Stimulated activated naive CD4-positive, alpha-beta T cell (primary cell): ENCODE measurements around the gene UBE2S.

ENCODE experiments used
- DNase-seq, 6 experiments: peaks; one replicate each; lab custom pipeline; 2025; lab: John Stamatoyannopoulos, UW

UBE2S gene

DNA sequence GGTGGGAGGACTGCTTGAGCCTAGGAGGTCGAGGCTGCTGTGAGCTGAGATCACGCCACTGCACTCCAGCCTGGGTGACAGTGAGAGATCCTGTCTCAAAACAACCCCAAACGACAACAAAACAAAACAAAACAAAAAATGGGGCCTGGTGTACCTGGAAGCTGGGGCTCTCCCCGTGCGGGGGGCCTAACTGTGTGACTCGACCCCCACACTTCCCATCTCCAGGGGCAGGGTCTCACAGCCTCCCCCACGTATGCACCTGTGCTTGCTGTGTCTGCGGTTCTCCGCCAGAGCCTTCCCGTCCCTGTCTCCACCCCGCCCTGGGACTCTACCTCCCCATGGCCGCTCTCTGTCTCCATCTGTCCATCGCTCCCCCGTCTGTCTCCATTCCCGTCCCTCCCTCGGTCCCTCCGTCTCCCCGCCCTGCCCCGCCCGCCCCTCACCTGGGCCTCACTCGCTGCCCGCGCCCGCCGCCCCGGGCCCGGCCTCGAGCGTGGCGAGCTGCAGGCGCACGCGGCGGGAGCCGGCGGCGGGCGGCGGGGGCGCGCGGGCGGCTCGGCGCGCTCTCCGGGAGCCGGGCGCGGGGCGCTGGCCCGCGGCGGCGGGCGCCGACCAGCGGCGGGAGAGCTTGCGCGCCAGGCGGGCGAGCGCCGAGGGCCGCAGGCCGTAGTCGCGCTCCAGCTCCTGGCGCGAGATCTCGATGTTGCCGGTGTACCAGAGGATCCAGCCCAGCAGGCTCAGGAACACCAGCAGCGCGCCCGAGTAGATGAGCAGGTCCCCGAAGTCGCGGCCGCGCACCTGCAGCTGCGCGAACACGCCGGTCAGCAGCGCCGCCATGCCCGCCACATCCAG is 24.1 kb downstream of the UBE2S start:
- peak in 4 of 6 experiments; percentile 33 to 63 (median 55) for DNase-seq

DNA sequence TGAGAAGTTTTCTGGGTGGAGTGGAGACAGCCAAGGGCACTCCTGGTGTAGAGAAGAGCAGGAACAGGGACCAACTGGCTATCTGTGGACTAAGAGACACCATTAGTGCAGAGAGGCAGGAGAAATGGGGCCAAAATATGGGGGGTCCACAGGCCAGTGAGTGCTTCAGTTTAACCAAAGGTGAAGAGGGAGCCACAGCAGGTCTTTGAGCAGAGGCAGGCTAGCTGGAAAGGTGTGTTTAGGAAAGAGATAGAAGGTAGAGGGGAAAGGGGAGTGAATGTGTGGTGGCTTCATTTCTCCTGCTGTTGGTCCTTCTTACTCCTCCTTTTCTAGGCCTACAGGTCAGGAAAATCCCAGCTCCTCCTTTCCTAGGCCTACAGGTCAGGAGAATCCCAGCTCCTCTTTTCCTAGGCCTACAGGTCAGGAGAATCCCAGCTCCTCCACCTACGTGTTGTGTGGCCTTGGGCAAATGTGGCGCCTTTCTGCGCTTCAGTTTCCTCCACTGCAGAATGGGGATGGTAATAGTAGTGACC is 25.0 kb downstream of the UBE2S start:
- no peak for DNase-seq

DNA sequence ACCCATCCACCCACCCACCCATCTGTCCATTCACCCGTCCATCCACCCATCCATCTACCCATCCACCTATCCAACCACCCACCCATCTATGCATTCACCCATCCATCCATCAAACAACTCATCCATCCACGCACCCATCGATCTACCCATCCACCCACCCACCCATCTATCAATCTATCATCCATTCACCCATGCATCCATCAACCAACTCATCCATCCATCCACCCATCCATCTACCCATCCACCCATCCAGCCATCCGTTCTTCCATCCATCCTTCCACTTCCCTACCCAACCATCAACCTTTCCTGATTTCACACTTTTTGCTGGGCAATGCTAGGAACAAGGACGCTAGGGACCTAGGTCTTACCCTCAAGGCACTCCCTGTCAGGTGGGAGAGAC is 25.6 kb downstream of the UBE2S start:
- no peak for DNase-seq

DNA sequence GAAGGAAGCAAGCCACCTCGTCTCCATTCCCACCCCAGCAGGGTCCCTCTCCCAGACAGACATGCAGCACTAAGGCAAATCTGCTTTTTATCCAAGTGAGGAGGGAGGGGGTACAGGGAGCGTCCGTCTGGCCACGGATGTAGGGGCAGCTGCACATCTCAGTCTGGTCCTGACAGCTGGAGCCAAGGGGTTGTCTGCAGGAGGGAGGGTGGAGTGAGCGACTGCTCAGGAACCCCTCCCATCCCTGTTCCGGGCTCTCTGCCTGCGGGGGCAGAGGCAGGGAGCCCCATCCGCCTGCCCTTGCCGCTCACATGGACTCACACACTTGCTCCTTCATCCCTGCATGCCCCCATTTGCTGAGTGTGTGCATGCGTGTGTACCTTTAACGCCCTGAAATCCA is 28.4 kb downstream of the UBE2S start:
- no peak for DNase-seq

DNA sequence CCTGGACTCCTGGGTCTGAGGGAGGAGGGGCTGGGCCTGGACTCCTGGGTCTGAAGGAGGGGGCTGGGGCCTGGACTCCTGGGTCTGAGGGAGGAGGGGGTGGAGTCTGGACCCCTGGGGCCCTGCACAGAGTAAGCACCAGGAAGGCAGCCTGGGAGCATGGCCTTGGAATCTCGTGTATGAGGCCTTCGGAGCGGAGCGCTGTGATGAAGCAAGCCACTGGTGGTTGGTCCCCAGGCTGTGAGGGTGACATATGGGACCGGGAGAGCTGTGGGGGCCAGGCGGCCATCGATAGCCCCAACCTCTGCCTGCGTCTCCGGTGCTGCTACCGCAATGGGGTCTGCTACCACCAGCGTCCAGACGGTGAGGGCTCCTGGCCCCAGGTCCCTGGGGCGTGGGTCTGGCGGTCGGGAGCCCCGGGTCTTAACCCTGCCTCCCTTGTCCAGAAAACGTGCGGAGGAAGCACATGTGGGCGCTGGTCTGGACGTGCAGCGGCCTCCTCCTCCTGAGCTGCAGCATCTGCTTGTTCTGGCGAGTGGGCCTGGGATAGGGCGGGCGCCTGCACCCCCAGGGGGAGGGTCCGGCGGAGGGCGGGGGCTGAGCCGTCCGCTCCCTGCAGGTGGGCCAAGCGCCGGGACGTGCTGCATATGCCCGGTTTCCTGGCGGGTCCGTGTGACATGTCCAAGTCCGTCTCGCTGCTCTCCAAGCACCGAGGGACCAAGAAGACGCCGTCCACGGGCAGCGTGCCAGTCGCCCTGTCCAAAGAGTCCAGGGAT is 30.0 kb downstream of the UBE2S start:
- no peak for DNase-seq

DNA sequence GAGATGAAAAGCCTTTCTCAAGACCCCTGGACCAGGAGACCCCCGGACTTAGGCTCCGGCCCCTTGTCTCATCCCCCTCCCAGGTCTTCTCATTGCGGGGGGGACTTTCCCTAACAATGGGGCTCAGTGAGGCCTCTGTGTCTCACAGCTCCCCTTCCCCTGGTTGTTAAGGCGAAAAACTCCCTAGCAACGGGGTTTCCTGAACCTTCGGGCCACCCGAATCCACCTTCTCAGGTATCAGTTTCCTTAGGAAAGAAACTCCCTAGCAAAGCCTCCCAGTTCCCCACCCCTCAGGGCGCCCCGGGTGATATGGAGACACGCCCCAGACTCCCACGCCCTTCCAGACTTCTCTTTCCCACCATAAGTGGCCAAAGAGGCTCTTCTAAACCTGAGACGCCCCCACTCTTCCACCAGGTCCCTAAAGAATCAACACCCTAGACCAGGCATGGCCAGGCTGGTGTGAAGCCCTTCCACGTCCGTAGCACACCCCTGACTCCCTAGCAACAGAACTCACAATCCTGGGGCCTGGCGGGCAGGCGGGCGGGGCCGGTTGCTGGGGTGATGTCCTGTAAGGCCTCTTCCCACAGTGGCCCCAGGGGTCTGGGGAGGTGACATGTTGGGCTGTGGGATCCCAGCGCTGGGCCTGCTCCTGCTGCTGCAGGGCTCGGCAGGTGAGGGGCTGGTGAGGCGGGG is 31.2 kb downstream of the UBE2S start, which contains the start of gene TMEM190:
TSS of gene TMEM190 (plus strand) at position 586 of the 693 bp plus-strand sequence. CDS start at position 614, 28 bp downstream.
- no peak for DNase-seq

DNA sequence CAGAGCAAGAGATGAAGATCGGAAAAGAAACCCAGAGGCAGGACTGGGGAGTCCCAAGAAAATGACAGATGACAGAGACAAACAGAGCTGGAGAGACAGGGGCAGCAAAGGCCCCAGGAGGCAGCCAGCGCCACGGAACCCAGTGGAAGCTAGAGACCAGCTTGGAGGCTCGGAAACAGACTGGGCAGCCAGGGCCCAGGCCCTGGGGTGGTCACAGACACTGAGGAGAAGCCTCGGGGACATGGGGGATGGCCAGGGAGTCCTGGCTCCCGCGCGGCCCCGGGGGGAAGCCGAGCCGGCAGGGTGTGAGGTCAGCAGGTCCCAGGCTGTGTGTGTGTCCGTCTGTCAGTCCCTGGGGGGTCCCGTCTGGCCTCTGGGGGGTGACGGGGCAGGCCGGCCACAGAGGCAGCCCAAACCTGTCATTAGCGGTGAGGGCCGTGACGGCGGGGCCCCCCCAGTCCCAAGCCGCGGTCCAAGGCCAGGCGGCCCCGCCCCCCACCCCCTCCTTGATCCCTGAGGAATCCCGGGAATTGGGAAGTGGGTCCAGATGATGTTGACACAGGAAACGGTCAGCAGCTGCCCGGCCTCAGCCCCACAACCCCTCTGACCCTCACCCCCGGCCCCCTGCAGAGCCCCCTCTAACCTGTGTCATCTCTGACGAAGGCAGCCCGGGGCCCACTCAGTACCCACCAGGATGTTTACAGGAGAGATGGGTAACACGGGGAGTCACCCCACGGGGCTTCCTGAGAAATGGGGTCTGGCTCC is 33.4 kb downstream of the UBE2S start:
- no peak for DNase-seq

DNA sequence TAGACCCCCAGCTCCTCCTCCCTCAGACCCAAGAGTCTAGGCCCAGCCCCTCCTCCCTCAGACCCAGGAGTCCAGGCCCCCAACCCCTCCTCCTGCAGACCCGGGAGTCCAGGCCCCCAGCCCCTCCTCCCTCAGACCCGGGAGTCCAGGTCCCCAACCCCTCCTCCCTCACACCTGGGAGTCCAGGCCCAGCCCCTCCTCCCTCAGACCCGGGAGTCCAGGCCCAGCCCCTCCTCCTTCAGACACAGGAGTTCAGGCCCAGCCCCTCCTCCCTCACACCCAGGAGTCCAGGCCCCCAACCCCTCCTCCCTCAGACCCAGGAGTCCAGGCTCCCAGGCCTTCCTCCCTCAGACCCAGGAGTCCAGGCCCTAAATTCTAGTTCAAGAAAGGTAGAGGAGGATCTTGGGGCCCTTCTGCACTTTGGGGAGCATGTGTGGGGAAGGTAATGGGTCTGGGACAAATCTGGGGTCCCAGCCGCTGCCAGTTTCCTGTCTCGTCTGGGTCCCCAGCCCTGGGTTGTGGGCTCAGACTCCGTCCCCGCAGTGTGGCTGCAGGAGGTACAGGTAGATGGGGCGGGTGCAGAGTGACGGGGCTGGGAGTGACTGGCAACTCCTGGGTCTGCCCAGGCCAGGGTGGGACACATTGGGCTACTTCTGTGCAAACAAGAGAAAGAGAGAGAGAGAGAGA is 34.1 kb downstream of the UBE2S start:
- no peak for DNase-seq

DNA sequence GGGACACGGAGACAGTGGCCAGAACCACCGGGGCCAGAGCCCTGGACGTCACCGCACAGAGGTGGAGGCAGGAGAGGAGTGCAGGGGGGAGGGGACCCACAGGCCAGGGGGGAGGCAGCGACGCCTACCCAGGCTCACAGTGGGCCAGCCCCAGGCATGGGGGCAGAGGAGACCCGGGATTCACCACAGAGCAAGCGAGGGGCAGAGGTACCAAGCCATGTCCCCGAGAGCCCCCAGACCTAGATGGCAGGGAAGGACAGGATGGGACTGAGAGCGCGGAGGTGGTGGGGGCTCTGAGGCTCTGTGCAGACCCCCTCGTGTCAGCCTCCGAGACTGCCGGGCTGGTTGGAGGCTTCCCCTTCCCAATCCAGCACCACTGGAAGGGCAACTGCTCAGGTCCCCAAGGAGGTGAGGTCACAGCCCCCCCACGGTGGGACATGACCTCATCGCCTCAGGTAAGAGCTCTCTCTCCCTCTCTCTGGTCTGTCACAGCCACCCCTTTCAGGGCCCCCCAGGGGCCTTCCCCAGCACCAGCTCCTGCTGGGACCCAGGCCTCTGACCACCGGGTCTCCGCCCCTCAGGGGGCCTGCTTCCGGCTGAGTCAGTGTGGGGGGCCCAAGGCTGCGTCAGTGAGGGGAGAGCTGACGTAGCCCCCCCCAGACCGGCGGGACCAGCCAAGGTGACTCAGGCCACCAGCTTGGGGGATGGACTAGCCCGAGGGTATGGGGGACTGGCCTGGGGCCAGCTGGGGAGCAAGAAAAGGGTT is 35.1 kb downstream of the UBE2S start:
- no peak for DNase-seq

DNA sequence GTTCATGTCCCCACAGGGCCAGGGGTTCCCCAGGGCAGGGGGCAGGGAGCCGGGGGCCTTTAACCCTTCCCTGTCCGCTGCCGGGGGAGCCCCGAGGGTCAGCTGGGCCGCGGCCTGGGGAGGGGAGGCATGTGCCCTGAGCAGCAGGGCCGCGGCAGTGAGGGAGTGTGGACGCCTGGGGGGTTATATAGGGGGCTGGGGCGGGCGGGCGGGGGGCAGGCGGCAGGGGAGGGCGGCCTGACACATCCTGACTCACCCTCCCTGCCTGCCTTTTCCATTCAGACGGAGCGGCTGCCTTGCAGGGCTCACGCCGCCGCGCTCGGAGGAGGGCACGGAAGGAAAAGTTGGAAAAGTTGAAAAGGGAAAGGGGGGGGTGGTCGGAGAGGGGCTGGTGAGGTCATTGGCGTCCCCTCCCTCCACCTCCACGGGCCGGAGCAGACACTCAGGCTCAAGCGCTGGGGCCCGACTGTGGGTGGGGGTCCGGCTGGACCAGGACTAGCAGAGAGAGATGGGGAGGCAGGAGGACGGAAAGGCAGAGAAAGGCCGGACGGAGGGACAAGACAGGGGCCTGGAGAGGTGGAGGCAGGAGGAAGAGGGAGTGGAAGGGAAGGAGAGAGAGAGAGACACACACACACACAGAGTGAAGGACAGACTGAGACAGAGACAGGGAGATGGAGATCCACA is 37.1 kb downstream of the UBE2S start, which contains the start of gene IL11:
TSS of gene IL11 (minus strand) at position 159 of the 684 bp plus-strand sequence. CDS start at position 6, 153 bp downstream.
- no peak for DNase-seq

DNA sequence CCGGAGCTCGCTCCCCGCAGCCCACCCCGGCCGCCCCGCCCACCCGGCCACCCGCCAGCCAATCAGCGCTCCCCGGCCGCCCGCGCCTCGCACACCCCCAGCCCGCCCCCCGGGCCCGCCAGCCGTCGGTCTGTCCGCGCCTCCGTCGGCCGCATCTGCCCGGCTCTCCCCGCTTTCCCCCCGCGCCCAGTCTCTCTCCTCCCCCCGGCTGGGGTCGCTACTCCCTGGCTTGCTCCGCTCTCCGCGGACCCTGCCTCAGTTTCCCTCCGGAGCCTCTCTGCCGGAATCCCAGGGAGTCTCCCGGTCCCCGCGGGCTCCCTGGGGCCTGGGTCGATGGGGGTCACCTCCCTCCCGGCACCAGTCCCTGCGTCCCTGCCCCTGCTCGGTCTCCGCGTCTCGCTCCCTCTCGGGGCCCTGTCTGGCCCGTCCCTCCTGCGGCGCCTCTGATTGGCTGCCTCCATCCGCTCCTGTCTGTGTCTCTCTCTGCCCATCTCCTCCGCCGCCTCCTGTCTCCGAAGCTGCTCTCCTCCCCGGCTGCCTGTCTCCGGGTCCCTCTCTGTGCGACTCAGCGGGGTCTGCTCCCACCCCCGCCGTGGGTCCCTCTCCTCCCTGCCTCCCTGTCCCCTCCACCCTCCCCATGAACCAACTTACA is 37.8 kb downstream of the UBE2S start:
- DNase-seq = peak in 3 of 6 experiments; percentile 18 to 31 (median 20)

DNA sequence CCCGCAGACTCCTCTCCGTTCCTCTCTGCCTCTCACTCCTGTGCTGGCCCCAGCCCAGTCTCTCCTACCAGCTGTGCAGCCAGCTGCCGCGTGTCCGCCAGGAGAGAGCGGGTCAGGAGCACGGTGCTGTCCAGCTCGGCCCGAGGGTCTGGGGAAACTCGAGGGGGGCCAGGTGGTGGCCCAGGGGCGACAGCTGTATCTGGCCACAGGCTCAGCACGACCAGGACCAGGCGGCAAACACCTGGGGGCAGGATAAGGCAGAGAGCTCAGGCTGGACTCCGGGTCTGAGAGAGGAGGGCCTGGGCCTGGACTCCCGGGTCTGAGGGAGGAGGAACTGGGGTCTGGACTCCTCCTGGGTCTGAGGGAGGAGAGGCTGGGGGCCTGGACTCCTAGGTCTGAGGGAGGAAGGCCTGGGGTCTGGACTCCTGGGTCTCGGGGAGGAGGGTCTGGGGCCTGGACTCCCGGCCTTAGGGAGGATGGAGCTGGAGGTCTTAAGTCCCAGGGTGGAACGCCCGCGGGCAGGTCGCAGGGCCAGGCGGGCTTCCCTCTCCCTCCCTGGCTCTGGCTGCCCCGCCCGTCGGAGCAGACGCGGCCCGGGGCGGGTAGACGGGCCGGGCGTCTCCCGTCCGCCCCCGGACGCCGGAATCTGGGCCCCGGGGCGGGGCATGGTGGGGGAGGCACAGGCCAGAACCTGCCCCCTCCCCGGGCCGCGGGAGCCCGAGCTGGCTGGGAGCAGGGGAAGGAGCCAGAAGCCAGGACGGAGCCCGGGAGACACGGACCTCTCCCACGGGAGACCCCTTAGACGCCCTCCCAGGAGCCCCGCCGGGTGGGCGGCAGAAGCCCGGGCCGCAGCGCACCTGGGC is 38.7 kb downstream of the UBE2S start:
- no peak for DNase-seq

DNA sequence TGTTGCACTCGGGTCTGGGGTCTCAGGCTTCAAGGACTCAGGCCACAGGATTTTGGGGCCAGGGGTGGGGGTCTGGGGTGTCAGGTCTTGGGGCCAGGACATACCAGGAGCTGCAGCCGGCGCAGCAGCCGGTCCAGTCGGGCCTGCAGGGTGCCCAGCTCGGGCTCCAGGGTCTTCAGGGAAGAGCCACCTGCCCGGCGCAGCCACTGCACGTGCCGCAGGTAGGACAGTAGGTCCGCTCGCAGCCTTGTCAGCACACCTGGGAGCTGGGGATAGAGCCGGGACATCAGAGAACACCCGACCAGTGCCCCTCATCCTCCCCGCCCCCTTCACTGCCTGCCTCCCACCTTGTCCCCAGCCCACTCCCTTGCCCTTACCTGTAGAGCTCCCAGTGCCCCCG is 39.5 kb downstream of the UBE2S start:
- no peak for DNase-seq

DNA sequence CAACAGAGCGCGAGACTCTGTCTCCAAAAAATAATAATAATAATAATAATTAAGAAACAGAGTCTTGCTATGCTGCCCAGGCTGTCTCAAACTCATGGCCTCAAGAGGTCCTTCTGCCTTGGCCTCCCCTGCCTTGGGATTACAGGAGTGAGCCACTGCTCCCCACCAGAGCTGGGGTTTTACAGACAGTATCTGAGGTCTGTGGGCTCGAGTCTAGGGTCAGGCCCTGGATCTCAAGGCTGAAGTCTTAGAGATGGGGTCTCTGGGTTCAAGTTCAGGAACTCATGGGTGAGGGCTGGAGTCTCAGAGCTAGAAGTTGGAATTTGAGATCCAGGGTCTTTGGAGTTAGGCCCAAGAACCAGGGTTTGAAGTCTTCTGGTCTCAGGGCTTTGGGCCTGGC is 40.8 kb downstream of the UBE2S start:
- DNase-seq = no peak

DNA sequence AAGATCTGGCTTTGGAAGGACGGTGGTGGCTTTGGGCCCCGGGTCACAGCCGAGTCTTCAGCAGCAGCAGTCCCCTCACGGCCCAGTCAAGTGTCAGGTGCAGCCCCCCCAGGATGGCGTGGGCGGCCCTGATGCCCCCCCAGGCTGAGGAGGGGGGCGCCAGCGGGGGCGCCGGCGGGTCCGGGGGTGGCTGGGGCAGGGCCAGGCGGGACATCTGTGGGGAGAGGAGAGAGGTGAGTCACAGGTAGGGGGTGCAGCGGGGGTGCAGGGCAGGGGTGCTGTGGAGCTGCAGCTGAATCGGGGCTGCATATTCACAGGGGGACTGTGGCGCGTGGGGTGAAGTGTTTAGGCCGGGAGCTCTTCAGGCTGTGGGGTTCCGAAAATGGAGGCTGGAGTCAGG is 41.6 kb downstream of the UBE2S start:
- no peak for DNase-seq

DNA sequence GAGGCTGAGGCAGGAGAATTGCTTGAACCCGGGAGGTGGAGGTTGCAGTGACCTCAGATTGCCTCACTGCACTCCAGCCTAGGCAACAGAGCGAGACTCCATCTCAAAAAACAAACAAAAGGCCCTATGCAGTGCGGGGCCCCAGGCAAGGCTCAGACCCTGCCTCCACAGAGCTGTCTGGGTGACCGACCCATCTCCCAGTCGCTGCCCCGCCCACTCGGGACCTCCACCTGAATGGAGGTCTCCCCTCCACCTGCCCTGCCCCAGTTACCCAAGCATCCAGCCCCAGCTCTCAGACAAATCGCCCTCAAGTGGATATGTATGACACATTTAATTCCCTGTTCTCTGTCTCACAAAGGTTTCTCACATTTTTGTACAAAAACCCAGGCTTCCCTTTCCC is 42.3 kb downstream of the UBE2S start:
- DNase-seq = no peak

DNA sequence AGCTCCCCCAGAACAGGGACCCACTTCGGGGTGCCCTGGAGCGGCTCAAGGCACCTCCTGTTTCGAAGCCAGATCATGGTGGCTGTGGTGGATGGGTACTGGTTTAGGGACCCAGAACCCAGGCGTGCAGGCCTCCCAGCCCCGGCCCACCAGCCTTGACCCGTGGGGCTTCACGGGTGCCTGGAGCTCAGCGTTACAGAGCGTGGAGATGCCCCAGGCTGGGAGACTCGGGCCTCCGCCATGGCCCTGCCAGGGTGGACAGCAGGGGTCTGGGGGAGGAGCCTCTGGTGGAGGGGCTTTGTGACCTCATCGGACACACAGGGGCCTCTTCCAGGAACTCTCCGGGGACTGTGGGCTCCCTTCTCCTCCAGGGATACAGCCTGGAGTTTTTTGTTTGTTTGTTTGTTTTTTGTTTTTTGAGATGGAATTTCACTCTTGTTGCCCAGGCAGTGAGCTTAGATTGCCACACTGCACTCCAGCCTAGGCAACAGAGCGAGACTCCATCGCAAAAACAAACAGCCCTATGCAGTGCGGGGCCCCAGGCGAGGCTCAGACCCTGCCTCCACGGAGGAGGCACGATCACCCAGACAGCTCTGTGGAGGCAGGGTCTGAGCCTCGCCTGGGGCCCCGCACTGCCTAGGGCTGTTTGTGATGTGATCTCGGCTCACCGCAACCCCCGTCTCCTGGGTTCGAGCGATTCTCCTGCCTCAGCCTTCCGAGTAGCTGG is 44.4 kb downstream of the UBE2S start, which contains the start of gene GARIN5B:
TSS of gene GARIN5B (minus strand) at position 271 of the 727 bp plus-strand sequence. CDS start at position 77, 194 bp downstream.
- DNase-seq = no peak
